Nephron (organoid): ENCODE data around the gene MYO15B.

ENCODE experiments used
- H3K27ac Mint-ChIP-seq, 3 experiments: 2 replicates each; pipeline ENCODE4 v1.8.0; 2020; ENCODE audit warnings: mixed read lengths in 3 of 3, mild to moderate bottlenecking in 2 of 3, moderate library complexity in 1 of 3
- H3K27me3 Mint-ChIP-seq: 2 replicates; pipeline ENCODE4 v1.8.0; 2021; ENCODE audit warnings: low read depth, mild to moderate bottlenecking, moderate library complexity, mixed read lengths
- H3K36me3 Mint-ChIP-seq: 2 replicates; pipeline ENCODE4 v1.8.0; 2020; ENCODE audit warnings: low read depth, mixed read lengths
- H3K4me1 Mint-ChIP-seq: 2 replicates; pipeline ENCODE4 v1.8.0; 2020; ENCODE audit warnings: mixed read lengths
- H3K4me3 Mint-ChIP-seq, 3 experiments: 2 replicates each; pipeline ENCODE4 v1.8.0; 2020; ENCODE audit warnings: mild to moderate bottlenecking in 3 of 3, mixed read lengths in 3 of 3, moderate library complexity in 2 of 3
- H3K9me3 Mint-ChIP-seq: 2 replicates; pipeline ENCODE4 v1.8.0; 2020; ENCODE audit warnings: mixed read lengths
- TF ChIP-seq, protein P1 (sequence below), 3 experiments: fragments of 200-600 bp; sonication (generic); IDR thresholded peaks; one replicate each; pipeline ENCODE4 v1.5.0; 2021; ENCODE audit warnings: antibody characterized with exemption in 3 of 3; ENCODE audit not compliant: unreplicated experiment in 3 of 3

The MYO15B gene

DNA sequence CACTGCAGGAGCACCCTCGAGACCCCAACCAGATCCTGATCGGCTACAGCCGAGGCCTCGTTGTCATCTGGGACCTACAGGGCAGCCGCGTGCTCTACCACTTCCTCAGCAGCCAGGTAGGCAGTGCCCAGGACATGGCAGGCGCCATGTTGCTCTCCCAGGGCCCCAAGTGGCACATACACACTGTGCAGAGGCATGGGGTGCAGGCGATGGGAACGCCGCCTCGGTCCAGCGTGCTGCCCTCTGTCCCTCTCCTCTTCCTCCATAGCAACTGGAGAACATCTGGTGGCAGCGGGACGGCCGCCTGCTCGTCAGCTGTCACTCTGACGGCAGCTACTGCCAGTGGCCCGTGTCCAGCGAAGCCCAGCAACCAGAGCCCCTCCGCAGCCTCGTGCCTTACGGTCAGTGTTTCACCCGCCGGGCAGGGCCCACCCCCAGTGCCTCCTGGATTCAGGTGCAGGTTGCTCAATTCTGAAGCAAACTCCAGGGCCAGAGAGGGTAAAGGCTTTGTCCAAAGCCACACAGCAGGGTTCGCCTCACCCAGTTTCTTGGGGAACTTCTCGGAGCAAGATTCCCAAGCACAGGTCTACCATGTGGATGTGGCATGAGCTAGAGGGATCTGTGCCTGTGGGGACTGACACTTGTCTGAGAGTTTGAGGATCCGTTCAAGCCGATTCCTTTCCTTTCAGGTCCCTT lies 24.4 kb upstream of the MYO15B start:
- Mint-ChIP-seq H3K27me3 (no peaks in the 10 kb centered on the region), H3K4me3 (no peak overlapping the region), H3K4me1 (peaks cover 9% of the 10 kb centered on the region), H3K36me3 (peaks cover 5% of the 10 kb centered on the region), H3K9me3 (no peaks in the 10 kb centered on the region), H3K27ac (no peak overlapping the region)
- TF ChIP-seq, protein P1, sequence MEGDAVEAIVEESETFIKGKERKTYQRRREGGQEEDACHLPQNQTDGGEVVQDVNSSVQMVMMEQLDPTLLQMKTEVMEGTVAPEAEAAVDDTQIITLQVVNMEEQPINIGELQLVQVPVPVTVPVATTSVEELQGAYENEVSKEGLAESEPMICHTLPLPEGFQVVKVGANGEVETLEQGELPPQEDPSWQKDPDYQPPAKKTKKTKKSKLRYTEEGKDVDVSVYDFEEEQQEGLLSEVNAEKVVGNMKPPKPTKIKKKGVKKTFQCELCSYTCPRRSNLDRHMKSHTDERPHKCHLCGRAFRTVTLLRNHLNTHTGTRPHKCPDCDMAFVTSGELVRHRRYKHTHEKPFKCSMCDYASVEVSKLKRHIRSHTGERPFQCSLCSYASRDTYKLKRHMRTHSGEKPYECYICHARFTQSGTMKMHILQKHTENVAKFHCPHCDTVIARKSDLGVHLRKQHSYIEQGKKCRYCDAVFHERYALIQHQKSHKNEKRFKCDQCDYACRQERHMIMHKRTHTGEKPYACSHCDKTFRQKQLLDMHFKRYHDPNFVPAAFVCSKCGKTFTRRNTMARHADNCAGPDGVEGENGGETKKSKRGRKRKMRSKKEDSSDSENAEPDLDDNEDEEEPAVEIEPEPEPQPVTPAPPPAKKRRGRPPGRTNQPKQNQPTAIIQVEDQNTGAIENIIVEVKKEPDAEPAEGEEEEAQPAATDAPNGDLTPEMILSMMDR (IDR thresholded peaks at IDR 0.05; ENCODE audit: unreplicated experiment in 3 of 3): no peak

DNA sequence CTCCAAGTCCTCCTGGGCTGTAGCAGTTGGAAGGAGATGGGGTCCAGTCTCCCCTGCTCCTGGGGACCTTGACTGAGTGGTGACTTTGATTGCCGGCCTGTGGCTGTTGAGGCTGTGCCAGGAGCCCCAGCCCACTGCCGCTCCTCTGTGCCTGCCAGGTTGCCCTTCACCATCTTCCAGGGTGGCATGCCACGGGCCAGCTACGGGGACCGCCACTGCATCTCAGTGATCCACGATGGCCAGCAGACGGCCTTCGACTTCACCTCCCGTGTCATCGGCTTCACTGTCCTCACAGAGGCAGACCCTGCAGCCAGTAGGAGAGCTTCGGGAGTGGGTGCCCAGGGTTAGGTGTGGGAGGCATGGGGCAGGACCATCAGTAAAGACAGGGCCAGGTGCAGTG lies 23.4 kb upstream of the MYO15B start:
- H3K27ac Mint-ChIP-seq: no peak overlapping the region
- no peaks in the 10 kb centered on the region for H3K27me3 Mint-ChIP-seq
- H3K36me3 Mint-ChIP-seq: peaks cover 5% of the 10 kb centered on the region
- no peaks in the 10 kb centered on the region for H3K9me3 Mint-ChIP-seq
- TF ChIP-seq, protein P1 (IDR thresholded peaks at IDR 0.05; ENCODE audit: unreplicated experiment in 3 of 3): no peak
- H3K4me3 Mint-ChIP-seq: no peak overlapping the region
- peaks cover 5% of the 10 kb centered on the region for H3K4me1 Mint-ChIP-seq

DNA sequence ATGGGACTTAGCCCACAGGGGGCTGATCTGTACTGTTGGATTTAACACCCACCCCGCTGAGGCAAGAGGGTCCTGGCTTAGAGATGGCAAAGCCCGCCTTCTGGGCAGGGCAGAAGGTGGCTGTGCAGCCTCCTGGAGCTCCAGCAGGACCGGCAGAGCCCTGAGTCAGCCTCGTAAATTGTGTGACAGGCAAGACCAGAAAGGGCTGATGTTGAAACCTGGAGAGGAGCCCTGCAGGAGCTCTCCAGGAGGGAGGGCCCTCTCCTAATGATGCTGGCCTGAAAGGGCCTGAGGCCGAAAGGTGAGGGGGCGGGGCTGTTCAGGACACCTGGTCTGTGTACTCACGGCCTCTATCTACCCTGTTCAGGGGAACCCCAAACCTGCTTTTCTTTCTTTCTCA lies 22.5 kb upstream of the MYO15B start:
- TF ChIP-seq, protein P1 (IDR thresholded peaks at IDR 0.05; ENCODE audit: unreplicated experiment in 3 of 3): no peak
- peaks cover 5% of the 10 kb centered on the region for H3K36me3 Mint-ChIP-seq
- H3K4me3 Mint-ChIP-seq: no peak overlapping the region
- no peak overlapping the region for H3K27ac Mint-ChIP-seq
- no peaks in the 10 kb centered on the region for H3K9me3 Mint-ChIP-seq
- peaks cover 5% of the 10 kb centered on the region for H3K4me1 Mint-ChIP-seq
- H3K27me3 Mint-ChIP-seq: no peaks in the 10 kb centered on the region

DNA sequence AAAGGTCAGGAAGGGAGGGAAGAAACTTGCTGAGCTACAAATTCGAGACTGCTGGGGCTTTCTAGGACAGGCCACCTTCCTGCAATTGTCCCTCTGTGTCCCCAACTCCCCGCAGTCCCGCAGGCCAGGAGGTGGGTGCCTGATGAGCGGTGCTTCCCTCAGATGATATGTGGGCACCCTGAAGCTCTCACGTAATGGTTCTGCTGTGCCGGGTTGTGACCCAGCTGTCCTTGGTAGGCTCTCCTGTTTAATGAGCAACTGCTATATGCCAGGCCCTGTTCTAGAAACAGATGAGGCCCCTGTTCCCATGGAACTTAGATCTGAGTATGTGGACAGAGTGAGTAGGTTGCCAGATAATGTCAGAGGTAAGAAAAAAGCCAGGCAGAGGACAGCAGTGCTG lies 22.0 kb upstream of the MYO15B start:
- H3K4me3 Mint-ChIP-seq: no peak overlapping the region
- no peaks in the 10 kb centered on the region for H3K27me3 Mint-ChIP-seq
- TF ChIP-seq, protein P1 (IDR thresholded peaks at IDR 0.05; ENCODE audit: unreplicated experiment in 3 of 3): no peak
- H3K4me1 Mint-ChIP-seq: peaks cover 5% of the 10 kb centered on the region
- H3K9me3 Mint-ChIP-seq: no peaks in the 10 kb centered on the region
- H3K27ac Mint-ChIP-seq: no peak overlapping the region
- peaks cover 5% of the 10 kb centered on the region for H3K36me3 Mint-ChIP-seq

DNA sequence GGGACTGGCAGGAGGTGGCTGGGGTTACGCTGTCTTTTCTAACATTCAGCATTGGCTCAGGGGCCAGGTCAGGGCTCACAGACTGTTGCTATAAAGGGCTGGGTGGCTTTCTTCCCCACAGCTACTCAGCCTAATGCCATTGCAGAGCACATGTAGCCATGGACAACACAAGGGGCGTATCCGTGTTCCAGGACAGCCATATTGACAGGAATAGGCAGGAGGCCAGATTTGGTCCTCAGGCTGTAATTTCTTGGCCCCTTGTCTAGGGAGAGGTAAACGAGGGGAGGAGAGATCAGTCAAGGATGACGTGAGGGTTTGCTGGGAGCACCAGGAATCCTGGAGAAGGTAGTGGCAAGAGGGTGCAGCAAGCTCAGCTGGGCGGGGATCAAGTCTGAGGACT lies 21.2 kb upstream of the MYO15B start:
- peaks cover 5% of the 10 kb centered on the region for H3K4me1 Mint-ChIP-seq
- peaks cover 5% of the 10 kb centered on the region for H3K36me3 Mint-ChIP-seq

More for the DNA sequence above, 21.2 kb upstream of the MYO15B start:
- no peaks in the 10 kb centered on the region for H3K9me3 Mint-ChIP-seq
- TF ChIP-seq, protein P1 (IDR thresholded peaks at IDR 0.05; ENCODE audit: unreplicated experiment in 3 of 3): no peak
- no peak overlapping the region for H3K27ac Mint-ChIP-seq
- no peaks in the 10 kb centered on the region for H3K27me3 Mint-ChIP-seq
- no peak overlapping the region for H3K4me3 Mint-ChIP-seq
